Kidney (tissue), 14 donors: Measurements from ENCODE around the gene STAB1. TPM values are rescaled to one million over a fixed set of nuclear protein-coding genes. Genes with fewer than 3 reads are reported as not detected.

Experiments
- DNase-seq, 5 donors: peaks; one replicate each; pipeline ENCODE4 v3.0.0-alpha.2; 2013 to 2020
- FAIRE-seq: peaks from 2 replicates; lab custom pipeline; 2012; peaks lifted over from hg19 to GRCh38; lab: Jason Lieb, UNC
- H3K27ac ChIP-seq, 2 donors: one replicate each; pipeline ENCODE4 v1.7.0; 2013; ENCODE audit warnings: low read depth in 2 of 2, low read length in 2 of 2, inconsistent platforms in 1 of 2
- H3K27me3 ChIP-seq: one replicate; pipeline ENCODE4 v1.7.1; 2013; ENCODE audit warnings: low read length, inconsistent platforms; ENCODE audit not compliant: control insufficient read depth, insufficient read depth
- H3K36me3 ChIP-seq, 3 donors: one replicate each; pipeline versions ENCODE4 v1.7.0 to v1.7.1; 2013; ENCODE audit warnings: low read length in 3 of 3, control low read depth in 1 of 3, inconsistent platforms in 1 of 3; ENCODE audit not compliant: insufficient read depth in 3 of 3, control insufficient read depth in 2 of 3
- H3K4me1 ChIP-seq, 3 donors: one replicate each; pipeline versions ENCODE4 v1.7.0 to v1.7.1; 2013; ENCODE audit warnings: low read length in 3 of 3, inconsistent platforms in 1 of 3, low read depth in 1 of 3; ENCODE audit not compliant: control insufficient read depth in 2 of 3, insufficient read depth in 2 of 3
- H3K4me3 ChIP-seq, 3 donors: one replicate each; pipeline versions ENCODE4 v1.7.0 to v1.8.1; 2013; ENCODE audit warnings: low read length in 3 of 3, control low read depth in 1 of 3, inconsistent platforms in 1 of 3
- H3K9ac ChIP-seq, 3 donors: one replicate each; pipeline versions ENCODE4 v1.7.0 to v1.7.1; 2013; ENCODE audit warnings: low read length in 3 of 3, control low read depth in 1 of 3, inconsistent platforms in 1 of 3
- H3K9me3 ChIP-seq, 3 donors: one replicate each; pipeline versions ENCODE4 v1.7.0 to v1.7.1; 2013; ENCODE audit warnings: low read length in 3 of 3, control low read depth in 1 of 3, inconsistent platforms in 1 of 3; ENCODE audit not compliant: control insufficient read depth in 2 of 3, insufficient read depth in 1 of 3
- CTCF ChIP-seq: IDR thresholded peaks from 3 replicates; pipeline ENCODE4 v1.5.1; 2012; ENCODE audit warnings: mild to moderate bottlenecking, moderate library complexity, borderline replicate concordance; ENCODE audit not compliant: insufficient read depth; ENCODE audit errors: extremely low read depth
- intact Hi-C: fragments of 100-400 bp; cut with DNase I; formaldehyde crosslinking; loops from one replicate; pipeline ENCODE4 v1.11.1; 2022
- polyA plus RNA-seq: library from polyadenylated mRNA; stranded (reverse); fragments of 350-450 nt; fragmentation: Illumina TruSeq; extraction: RNeasy Lipid Tissue Mini Kit (QIAGEN cat#74804); gene quantifications from one replicate; pipeline ENCODE4 v1.2.3, GENCODE V29; 2014; ENCODE audit warnings: low read depth, low replicate concordance; ENCODE audit not compliant: insufficient read depth
- total RNA-seq: library from RNA; stranded (reverse); fragmentation: NEBNext Ultra II Directional; extraction: Animal tissue kit (Norgen Biotek cat#: 25700); gene quantifications from one replicate; pipeline ENCODE4 v1.2.1, GENCODE V29; 2021
- donor health status: control.
- donor health status: control.
- donor health status: control.
- donor health status: control.
- donor health status: control.
- donor health status: DM: yes; HTN: yes; CAD: no.
- donor health status: Normal renal cell carcinoma (clear cell type).

Gene STAB1
- total and polyA plus RNA-seq, 2 donors from 2014 or later: 98.4 to 379 TPM

GRCh38 chr3:52509753-52510328 is 14.7 kb downstream of the STAB1 start:
- TF ChIP-seq CTCF: no peak
- Histone ChIP-seq H3K4me1 (no peaks in the 10 kb centered on the region), H3K4me3 (no peak overlapping the region), H3K9ac (no peak overlapping the region), H3K9me3 (no peaks in the 10 kb centered on the region), H3K27ac (no peak overlapping the region), H3K36me3 (no peaks in the 10 kb centered on the region), H3K27me3 (no peaks in the 10 kb centered on the region)
- no peak for DNase-seq
- intact Hi-C loops: no loop called here
- FAIRE-seq: no peak

- Histone ChIP-seq H3K27me3 (no peaks in the 10 kb centered on the region), H3K36me3 (no peaks in the 10 kb centered on the region), H3K9ac (no peak overlapping the region), H3K4me3 (no peak overlapping the region), H3K4me1 (no peaks in the 10 kb centered on the region), H3K27ac (no peak overlapping the region), H3K9me3 (no peaks in the 10 kb centered on the region)
- FAIRE-seq (no peak), DNase-seq (no peak)
- intact Hi-C loops: no loop called here
- no peak for TF ChIP-seq CTCF
Observed at GRCh38 chr3:52511509-52511908, 16.4 kb downstream of the STAB1 start.

- H3K27me3 ChIP-seq: no peaks in the 10 kb centered on the region
- no peaks in the 10 kb centered on the region for H3K9me3 ChIP-seq
- H3K9ac ChIP-seq: no peak overlapping the region
- no peaks in the 10 kb centered on the region for H3K36me3 ChIP-seq
- DNase-seq: no peak
- TF ChIP-seq CTCF: no peak
- no peak overlapping the region for H3K4me3 ChIP-seq
- intact Hi-C loops: no loop called here
- H3K4me1 ChIP-seq: no peaks in the 10 kb centered on the region
- no peak for FAIRE-seq
- H3K27ac ChIP-seq: no peak overlapping the region
Observed at GRCh38 chr3:52512105-52512504, 17.0 kb downstream of the STAB1 start.

- no peak for FAIRE-seq
- no peak for DNase-seq
Observed at GRCh38 chr3:52512727-52513126, 17.6 kb downstream of the STAB1 start.

More at GRCh38 chr3:52512727-52513126, 17.6 kb downstream of the STAB1 start:
- H3K27me3 ChIP-seq: no peaks in the 10 kb centered on the region
- H3K36me3 ChIP-seq: no peaks in the 10 kb centered on the region
- intact Hi-C loops: no loop called here
- no peak overlapping the region for H3K9ac ChIP-seq
- no peaks in the 10 kb centered on the region for H3K4me1 ChIP-seq
- no peak overlapping the region for H3K27ac ChIP-seq
- no peak overlapping the region for H3K4me3 ChIP-seq
- no peak for TF ChIP-seq CTCF
- no peaks in the 10 kb centered on the region for H3K9me3 ChIP-seq
